ENCODE measurements around the gene ACP3. TPM values are rescaled to one million over a fixed set of nuclear protein-coding genes. Genes with fewer than 3 reads are reported as not detected.
A peak's percentile ranks its signal among the peaks of the same experiment; 100 is the strongest.

The ACP3 gene
- total RNA-seq, 4 donors from 2014 or later: 0.22 TPM; not detected in 3

DNA sequence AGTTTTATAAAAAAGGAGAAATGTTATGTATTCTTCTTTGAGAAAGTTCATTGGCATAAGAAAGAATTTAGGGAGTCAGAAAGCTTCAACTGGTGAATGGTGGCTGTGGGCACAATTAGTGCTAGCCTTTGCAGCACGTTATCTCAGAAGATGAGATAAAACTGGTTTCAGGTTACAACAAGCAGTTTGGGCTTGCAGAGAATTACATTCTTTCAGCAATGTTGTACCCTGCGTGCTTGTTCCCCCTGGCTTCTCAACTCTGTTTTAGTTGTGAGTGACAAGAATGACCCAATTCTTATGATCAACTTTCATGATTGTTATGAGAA, 31.6 kb upstream of the ACP3 start:
- Histone ChIP-seq H3K4me1 (no peaks in the 10 kb centered on the region), H3K27ac (no peak overlapping the region), H3K9me3 (no peaks in the 10 kb centered on the region), H3K4me3 (no peak overlapping the region), H3K36me3 (no peaks in the 10 kb centered on the region), H3K27me3 (no peaks in the 10 kb centered on the region)
- DNase-seq (no peak), ATAC-seq (no peak)
- TF ChIP-seq POLR2A (IDR thresholded peaks at IDR 0.05): no peak
- no peak for TF ChIP-seq CTCF (IDR thresholded peaks at IDR 0.05 in 4 of 5, conservative IDR thresholded peaks at IDR 0.05 in 1 of 5)
- intact Hi-C loops (cut with DNase I; ENCODE audit: low total_unique reads): no loop called here
- in situ Hi-C loops (cut with MboI; ENCODE audit: low sequenced_read_pairs in 4 of 4): no loop called here

- intact Hi-C loops (cut with DNase I; ENCODE audit: low total_unique reads) (no loop called here), in situ Hi-C loops (cut with MboI; ENCODE audit: low sequenced_read_pairs in 4 of 4) (no loop called here)
- H3K4me1 ChIP-seq: no peaks in the 10 kb centered on the region
- H3K9me3 ChIP-seq: no peaks in the 10 kb centered on the region
- H3K27ac ChIP-seq: no peak overlapping the region
- ATAC-seq (no peak), DNase-seq (no peak)
- TF ChIP-seq POLR2A (IDR thresholded peaks at IDR 0.05): no peak
- TF ChIP-seq CTCF (IDR thresholded peaks at IDR 0.05 in 4 of 5, conservative IDR thresholded peaks at IDR 0.05 in 1 of 5): no peak
- H3K27me3 ChIP-seq: no peaks in the 10 kb centered on the region
- no peak overlapping the region for H3K4me3 ChIP-seq
- H3K36me3 ChIP-seq: no peaks in the 10 kb centered on the region
These were observed 31.2 kb upstream of the ACP3 start for GRCh38 chr3:132286035-132286434.

- no peak for TF ChIP-seq POLR2A (IDR thresholded peaks at IDR 0.05)
- in situ Hi-C loops (cut with MboI; ENCODE audit: low sequenced_read_pairs in 4 of 4) (no loop called here), intact Hi-C loops (cut with DNase I; ENCODE audit: low total_unique reads) (no loop called here)
- H3K27ac ChIP-seq: no peak overlapping the region
- no peaks in the 10 kb centered on the region for H3K27me3 ChIP-seq
- DNase-seq: no peak
- no peaks in the 10 kb centered on the region for H3K36me3 ChIP-seq
- ATAC-seq: no peak
- H3K9me3 ChIP-seq: no peaks in the 10 kb centered on the region
- H3K4me1 ChIP-seq: no peaks in the 10 kb centered on the region
- H3K4me3 ChIP-seq: no peak overlapping the region
These were observed 28.9 kb upstream of the ACP3 start for GRCh38 chr3:132288357-132288756.

GRCh38 chr3:132289316-132289715, 27.9 kb upstream of the ACP3 start:
- Histone ChIP-seq H3K27me3 (no peaks in the 10 kb centered on the region), H3K9me3 (no peaks in the 10 kb centered on the region), H3K4me3 (no peak overlapping the region), H3K36me3 (no peaks in the 10 kb centered on the region), H3K4me1 (no peaks in the 10 kb centered on the region), H3K27ac (no peak overlapping the region)
- DNase-seq: no peak
- TF ChIP-seq POLR2A (IDR thresholded peaks at IDR 0.05) (no peak), CTCF (IDR thresholded peaks at IDR 0.05 in 4 of 5, conservative IDR thresholded peaks at IDR 0.05 in 1 of 5) (no peak)
- in situ Hi-C loops (cut with MboI; ENCODE audit: low sequenced_read_pairs in 4 of 4): no loop called here
- intact Hi-C loops (cut with DNase I; ENCODE audit: low total_unique reads): no loop called here
- ATAC-seq: no peak

DNA sequence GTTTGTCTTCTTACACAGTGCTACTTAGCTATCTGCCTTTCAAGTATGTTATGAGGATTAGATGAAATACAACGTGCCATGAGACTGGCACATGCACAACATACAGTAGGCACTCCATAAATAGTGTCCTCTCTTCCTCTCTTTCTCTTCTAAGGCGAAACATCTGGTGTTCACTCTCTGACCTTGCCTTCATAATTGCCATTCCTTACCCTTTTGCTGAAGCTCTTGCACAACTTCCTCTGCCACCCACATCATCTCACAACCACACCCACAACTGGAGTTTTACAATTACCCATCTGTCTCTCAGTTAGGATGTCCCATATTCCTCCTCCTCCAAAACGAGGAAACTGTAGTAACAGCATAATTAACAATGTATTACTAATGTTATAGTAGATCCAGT, 26.4 kb upstream of the ACP3 start:
- intact Hi-C loops (cut with DNase I; ENCODE audit: low total_unique reads) (no loop called here), in situ Hi-C loops (cut with MboI; ENCODE audit: low sequenced_read_pairs in 4 of 4) (no loop called here)
- no peak overlapping the region for H3K27ac ChIP-seq
- ATAC-seq: peak in 1 of 2 donors; percentile 33
- TF ChIP-seq POLR2A (IDR thresholded peaks at IDR 0.05) (no peak), CTCF (IDR thresholded peaks at IDR 0.05 in 4 of 5, conservative IDR thresholded peaks at IDR 0.05 in 1 of 5) (no peak)
- H3K4me3 ChIP-seq: no peak overlapping the region
- DNase-seq: peak in 1 of 2 donors; percentile 24
- no peaks in the 10 kb centered on the region for H3K27me3 ChIP-seq
- H3K36me3 ChIP-seq: no peaks in the 10 kb centered on the region
- H3K9me3 ChIP-seq: no peaks in the 10 kb centered on the region
- H3K4me1 ChIP-seq: no peaks in the 10 kb centered on the region

Measured in gastrocnemius medialis (tissue), 4 donors.